HUDEP-2 (cell line): ENCODE measurements around the gene APLF.
"Not testable (repeated sequence)": the region's sequence is repeated elsewhere in the genome, so short reads cannot be mapped to it uniquely, and the experiment has no call there.

Experiments used
- DNase-seq, 76 experiments: peaks; one replicate each; lab custom pipeline; 2025; ENCODE audit not compliant: unreplicated experiment in 76 of 76; lab: John Stamatoyannopoulos, UW

APLF gene

DNA sequence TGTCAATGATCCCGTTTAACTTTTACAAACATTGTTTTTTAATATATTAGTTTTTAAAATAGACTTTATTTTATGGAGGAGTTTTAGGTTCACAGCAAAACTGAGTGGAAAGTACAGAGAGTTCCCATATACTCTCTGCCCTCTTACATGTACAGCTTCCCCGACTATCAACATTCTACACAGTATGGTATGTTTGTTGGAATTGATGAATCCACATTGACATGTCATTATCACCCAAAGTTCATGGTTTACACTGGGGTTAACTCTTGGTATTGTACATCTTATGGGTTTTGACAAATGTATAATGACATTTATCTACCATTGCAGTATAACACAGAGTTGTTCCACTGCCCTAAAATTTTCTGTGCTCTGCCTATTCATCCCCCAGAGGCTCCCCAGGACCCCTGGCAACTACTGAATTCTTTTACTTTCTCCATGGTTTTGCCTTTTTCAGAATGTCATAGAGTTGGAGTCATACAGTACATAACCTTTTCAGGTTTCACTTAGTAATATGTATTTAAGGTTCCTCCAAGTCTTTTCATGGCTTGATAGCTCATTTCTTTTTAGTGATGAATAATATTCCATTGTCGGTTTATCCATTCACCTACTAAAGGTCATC, 5.5 kb downstream of the APLF start:
- no peak for DNase-seq

DNA sequence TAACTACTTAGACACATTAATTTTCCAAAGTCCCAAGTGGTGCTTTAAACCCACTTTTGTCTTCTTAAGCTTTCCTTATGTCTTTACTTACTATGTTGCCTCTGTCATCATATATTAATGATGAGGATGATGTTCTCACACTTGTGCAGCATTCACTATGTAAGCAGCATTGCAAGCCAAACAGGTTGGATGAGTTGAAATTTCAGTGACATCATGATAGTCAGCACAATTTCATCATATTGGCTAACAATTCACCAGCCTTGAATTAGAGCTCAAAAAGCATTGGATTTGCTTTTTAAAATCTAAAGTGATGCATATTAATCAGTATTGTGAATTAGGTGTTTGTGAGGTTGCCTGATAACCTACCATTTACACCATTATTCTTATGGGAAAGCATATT, 7.7 kb downstream of the APLF start:
- DNase-seq = no peak

DNA sequence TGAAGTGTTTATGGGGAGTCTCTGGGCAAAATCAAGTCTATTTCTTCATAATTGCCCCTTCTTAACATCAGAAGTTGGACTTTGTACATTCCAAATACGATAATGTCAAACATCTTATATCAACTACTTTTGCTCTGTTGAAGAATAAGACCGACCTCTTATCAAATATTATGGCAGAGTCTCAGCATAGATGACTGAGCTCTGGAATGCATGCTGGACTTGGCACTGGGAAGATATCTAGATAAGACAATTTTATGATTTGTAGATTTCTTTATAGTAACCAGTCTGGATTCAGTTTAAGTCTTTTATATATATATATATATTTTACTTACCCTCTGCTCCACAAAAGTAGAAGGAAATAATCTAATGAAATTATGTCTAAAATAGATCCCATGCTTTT, 8.2 kb downstream of the APLF start:
- DNase-seq = no peak

GRCh38 chr2:68476454-68476853, 9.1 kb downstream of the APLF start:
- no peak for DNase-seq

DNA sequence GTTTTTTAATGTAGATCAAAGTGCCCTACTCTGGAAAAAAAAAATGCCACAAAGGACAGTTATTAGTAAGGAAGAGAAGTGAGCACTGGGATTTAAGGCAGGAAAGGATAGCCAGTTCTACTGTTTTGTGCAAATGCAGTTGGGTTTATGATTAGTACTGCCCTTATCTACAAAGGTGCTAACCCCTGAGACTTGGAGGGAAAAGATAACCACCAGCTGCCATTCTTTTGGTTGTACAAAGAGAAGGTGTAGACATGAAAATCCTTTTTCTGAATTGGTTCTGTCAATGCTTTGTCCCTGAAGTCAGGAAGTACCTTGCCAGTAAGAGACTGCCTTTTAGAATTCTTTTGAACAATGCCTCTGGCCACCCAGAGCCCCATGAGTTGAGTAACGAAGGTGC, 11.3 kb downstream of the APLF start:
- no peak for DNase-seq

- DNase-seq = peak in 2 of 76 experiments; percentile 4 to 7
These were observed 15.0 kb downstream of the APLF start for GRCh38 chr2:68482296-68482820.

DNA sequence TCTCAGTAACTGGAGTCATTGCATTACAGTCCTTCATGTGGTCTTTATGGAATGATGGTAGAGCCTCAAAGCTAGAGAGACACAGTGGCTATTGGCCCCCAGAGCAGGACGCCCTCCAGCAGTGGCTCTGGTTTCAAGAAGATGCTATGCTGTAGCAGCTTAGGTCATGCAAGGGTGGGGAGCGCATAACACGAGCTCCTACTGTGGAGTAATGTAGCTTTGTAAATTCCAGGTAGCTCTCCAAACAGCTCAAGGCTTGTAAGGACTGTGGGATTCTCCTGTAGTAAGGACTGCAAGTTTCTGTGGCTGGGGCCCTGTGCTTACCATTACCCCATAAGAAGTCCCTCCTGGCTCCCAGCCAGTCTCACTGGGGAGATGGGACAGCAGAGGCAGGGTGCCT, 15.6 kb downstream of the APLF start:
- no peak for DNase-seq

- peak in 7 of 76 experiments; percentile 2 to 22 (median 8) for DNase-seq
These were observed 20.5 kb downstream of the APLF start for GRCh38 chr2:68487773-68488355.

- not testable (repeated sequence) for DNase-seq
These were observed 21.2 kb downstream of the APLF start for GRCh38 chr2:68488605-68489004.

- DNase-seq = no peak
These were observed 21.9 kb downstream of the APLF start for GRCh38 chr2:68489282-68489681.

DNA sequence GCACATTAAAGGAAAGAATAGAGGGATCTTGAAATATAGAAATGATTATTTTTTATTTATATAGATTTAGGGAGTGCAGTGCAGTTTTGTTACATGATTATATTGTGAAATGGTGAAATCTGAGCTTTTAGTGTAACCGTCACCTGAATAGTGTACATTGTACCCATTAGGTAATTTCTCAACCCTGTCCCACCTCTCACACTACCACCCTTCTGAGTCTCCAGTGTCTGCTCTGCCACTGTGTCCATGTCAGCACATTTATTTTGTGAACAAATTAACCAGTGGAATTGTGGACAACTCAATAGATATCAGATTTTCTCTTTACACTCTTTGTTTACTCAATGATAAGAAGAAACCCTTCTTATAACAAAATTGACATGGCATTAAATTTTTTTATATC, 24.2 kb downstream of the APLF start:
- DNase-seq = no peak

DNA sequence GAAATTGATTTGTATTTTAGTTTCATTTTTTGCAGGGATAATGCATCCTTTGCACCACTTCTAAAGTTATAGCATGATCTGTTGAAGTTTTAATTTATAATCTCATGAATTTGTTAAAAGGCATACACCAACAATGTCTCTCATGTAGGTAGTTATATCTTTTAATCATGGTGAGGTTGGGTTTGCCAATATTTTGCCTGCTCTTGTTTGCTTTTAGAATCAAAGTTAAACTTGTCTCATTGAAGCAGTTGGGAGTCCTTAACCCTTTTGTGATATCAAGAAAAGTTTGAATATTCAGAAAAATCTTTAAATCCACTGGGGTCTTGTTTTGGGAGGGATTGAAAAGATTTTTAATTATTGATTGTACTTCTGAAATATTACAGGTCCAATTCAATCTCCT, 31.7 kb downstream of the APLF start:
- no peak for DNase-seq

DNA sequence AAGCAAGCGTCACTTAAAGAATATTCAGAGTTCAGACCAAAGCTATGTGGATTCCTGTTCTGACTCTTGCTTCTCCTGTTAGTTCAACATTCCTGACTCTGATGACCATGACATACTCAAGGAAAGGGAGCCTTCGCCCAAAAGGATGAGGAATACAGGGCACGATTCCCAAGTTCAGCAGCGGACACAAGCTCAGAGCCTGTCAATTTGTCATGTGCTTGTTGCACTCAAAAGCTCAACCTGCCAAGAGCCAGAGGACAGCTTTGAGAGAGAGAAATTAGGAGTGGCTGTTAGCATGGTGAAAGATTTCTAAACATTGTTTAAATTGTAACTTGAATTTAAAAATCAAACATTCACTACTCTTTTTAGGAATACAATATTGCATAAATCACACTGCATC, 33.3 kb downstream of the APLF start:
- no peak for DNase-seq

GRCh38 chr2:68501768-68502167, 34.4 kb downstream of the APLF start:
- no peak for DNase-seq

- no peak for DNase-seq
These were observed 38.3 kb downstream of the APLF start for GRCh38 chr2:68505603-68506159.

- no peak for DNase-seq
These were observed 38.8 kb downstream of the APLF start for GRCh38 chr2:68506170-68506569.

DNA sequence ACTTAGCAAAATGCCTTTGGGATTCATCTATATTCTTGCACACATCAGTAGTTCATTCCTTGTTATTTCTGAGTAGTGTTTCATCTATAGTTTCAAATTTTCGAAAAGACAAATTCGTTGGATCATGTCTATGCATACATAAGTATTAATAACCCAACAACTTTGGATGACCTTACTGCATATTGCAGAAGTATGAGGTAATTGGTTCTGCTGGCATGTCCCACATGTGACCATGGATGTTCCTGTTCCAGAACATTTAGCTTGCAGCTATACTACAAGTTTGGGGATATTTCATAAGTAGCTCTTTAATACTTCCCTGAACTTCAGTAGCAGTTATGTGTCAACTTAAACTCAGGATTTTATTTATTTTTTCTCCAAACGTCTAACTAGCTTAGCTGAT, 44.9 kb downstream of the APLF start:
- no peak for DNase-seq

GRCh38 chr2:68512966-68513365, 45.6 kb downstream of the APLF start:
- DNase-seq = no peak

GRCh38 chr2:68514316-68514929, 47.0 kb downstream of the APLF start:
- no peak for DNase-seq

GRCh38 chr2:68516051-68516955, 48.9 kb downstream of the APLF start:
- DNase-seq = no peak

- DNase-seq = no peak
These were observed 51.9 kb downstream of the APLF start for GRCh38 chr2:68519236-68519635.
